Activated T-helper 2 cell treated with anti-CD3 and anti-CD28 coated beads, Interferon-gamma antibody, Interleukin-2, Interleukin-4, amounts not matched to agents 10 μg/mL and 5 μg/mL and 100 μg/mL, durations not matched to agents 14 hours and 24 hours and 36 hours (primary cell): ENCODE measurements around the gene GOLGA6C. TPM values are rescaled to one million over a fixed set of nuclear protein-coding genes. Genes with fewer than 3 reads are reported as not detected.
"Not testable (repeated sequence)": the region's sequence is repeated elsewhere in the genome, so short reads cannot be mapped to it uniquely, and the experiment has no call there.

Experiments used
- DNase-seq: peaks from one replicate; pipeline ENCODE4 v3.0.0; 2021; ENCODE audit warnings: low spot score
- H3K27ac Mint-ChIP-seq: one replicate; pipeline ENCODE4 v1.8.0; 2021; ENCODE audit warnings: mixed read lengths
- H3K27me3 Mint-ChIP-seq: one replicate; pipeline ENCODE4 v1.8.0; 2021; ENCODE audit warnings: low read depth, mixed read lengths
- H3K36me3 Mint-ChIP-seq: one replicate; pipeline ENCODE4 v1.8.0; 2021; ENCODE audit warnings: low read depth, mixed read lengths
- H3K4me1 Mint-ChIP-seq: one replicate; pipeline ENCODE4 v1.8.0; 2021; ENCODE audit warnings: low read depth, mixed read lengths
- H3K4me3 Mint-ChIP-seq: one replicate; pipeline ENCODE4 v1.8.0; 2021; ENCODE audit warnings: low read depth, mild to moderate bottlenecking, moderate library complexity, mixed read lengths
- H3K9me3 Mint-ChIP-seq: one replicate; pipeline ENCODE4 v1.8.0; 2021; ENCODE audit warnings: mixed read lengths
- intact Hi-C: fragments of 100-400 bp; cut with micrococcal nuclease; formaldehyde crosslinking; loops from one replicate; pipeline ENCODE4 v1.15.1; 2023
- total RNA-seq: library from RNA; stranded (reverse); gene quantifications from 2 replicates; pipeline ENCODE4 v1.2.3, GENCODE V29; 2022

GOLGA6C gene
- total RNA-seq, 1 donor from 2014 or later, result not detected

DNA sequence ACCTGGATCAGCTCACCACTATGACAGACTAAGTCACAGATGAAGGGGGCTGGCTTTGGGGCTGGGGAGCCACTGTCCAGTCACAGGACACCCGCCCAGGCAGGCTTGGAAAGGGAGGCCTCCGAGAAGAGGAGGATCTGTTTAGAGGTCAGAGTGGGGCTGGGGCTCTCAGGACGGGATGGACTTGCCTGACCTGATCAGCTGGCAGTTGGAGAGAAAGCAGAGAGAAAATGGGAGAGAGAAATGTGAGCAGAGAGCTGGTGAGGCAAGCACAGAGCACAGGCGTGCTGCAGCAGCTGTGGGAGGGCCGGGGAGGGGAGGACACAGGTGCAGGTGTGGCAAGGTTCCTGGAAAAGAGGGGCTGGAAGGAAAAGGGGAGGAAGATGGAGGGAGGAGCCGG lies 41.9 kb downstream of the GOLGA6C start:
- H3K4me1 Mint-ChIP-seq, H3K36me3 Mint-ChIP-seq, H3K4me3 Mint-ChIP-seq, H3K9me3 Mint-ChIP-seq, intact Hi-C loops, H3K27ac Mint-ChIP-seq, DNase-seq: not testable (repeated sequence)
- H3K27me3 Mint-ChIP-seq, result peaks cover 22% of the 10 kb centered on the region

DNA sequence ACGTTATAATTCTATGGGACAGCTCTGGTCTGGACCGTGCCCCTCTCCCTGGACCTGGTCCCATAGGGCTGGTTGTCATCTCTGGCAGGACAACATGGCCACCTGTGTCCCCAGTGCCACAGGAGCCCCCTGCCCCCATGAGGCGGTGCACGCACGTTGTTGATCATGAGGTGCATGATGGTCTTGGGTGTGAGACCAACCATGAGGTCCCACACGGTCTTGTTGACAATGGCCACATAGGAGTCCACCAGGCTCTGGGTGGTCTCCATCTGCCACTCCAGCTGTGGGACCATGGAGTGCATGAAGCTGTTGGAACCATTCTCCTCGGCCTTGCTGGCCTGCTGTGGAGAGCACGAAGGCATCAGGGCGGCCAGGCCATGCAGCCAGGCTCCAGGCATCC lies 44.2 kb downstream of the GOLGA6C start:
- intact Hi-C loops, result no loop called here
- H3K4me3 Mint-ChIP-seq, result no peak overlapping the region
- no peaks in the 10 kb centered on the region for H3K36me3 Mint-ChIP-seq
- no peaks in the 10 kb centered on the region for H3K4me1 Mint-ChIP-seq
- H3K27me3 Mint-ChIP-seq, result peaks cover 34% of the 10 kb centered on the region
- H3K27ac Mint-ChIP-seq, result no peak overlapping the region
- no peak for DNase-seq
- no peaks in the 10 kb centered on the region for H3K9me3 Mint-ChIP-seq

DNA sequence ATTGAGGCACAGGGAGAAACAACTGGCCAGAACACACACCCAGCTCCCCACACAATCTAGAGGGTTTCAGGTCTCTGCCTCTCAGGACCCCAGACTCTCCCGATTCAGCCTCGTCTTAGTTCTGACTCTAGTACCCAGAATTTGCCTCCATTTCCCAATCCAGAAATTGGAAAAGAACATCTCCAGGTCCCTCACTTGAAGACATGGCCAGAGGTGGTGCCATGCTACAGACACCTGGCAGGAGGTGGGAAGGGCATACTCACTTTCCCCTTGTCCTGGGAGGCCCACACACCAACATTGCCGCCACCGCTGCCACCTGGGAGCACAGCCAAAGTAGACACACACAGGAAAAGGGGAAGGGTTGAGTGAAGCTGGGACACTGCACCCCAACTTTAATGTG lies 44.6 kb downstream of the GOLGA6C start:
- peaks cover 35% of the 10 kb centered on the region for H3K27me3 Mint-ChIP-seq
- H3K4me1 Mint-ChIP-seq, DNase-seq, H3K27ac Mint-ChIP-seq, H3K4me3 Mint-ChIP-seq, intact Hi-C loops, H3K9me3 Mint-ChIP-seq, H3K36me3 Mint-ChIP-seq: not testable (repeated sequence)

DNA sequence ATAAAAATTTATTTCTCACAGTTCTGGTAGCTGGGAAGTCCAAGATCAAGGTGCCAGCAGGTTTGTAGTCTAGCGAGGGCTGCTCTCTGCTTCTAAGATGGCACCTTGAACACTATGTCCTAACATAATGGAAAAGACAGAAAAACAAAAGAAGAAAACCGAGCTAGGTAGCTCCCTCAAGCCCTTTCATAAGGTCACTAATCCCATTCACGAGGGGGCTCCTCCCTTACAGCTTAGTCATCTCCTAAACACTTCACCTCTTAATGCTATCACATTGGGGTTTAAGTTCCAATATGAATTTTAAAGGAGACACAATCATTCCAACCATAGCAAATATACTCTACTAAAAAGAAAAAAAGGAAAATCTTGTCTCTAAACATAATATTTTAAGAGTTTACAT lies 48.1 kb downstream of the GOLGA6C start:
- no peaks in the 10 kb centered on the region for H3K36me3 Mint-ChIP-seq
- H3K27ac Mint-ChIP-seq, result no peak overlapping the region
- intact Hi-C loops, result no loop called here
- no peak for DNase-seq
- H3K27me3 Mint-ChIP-seq, result peaks cover 49% of the 10 kb centered on the region
- no peak overlapping the region for H3K4me3 Mint-ChIP-seq
- H3K4me1 Mint-ChIP-seq, result no peaks in the 10 kb centered on the region
- H3K9me3 Mint-ChIP-seq, result no peaks in the 10 kb centered on the region

DNA sequence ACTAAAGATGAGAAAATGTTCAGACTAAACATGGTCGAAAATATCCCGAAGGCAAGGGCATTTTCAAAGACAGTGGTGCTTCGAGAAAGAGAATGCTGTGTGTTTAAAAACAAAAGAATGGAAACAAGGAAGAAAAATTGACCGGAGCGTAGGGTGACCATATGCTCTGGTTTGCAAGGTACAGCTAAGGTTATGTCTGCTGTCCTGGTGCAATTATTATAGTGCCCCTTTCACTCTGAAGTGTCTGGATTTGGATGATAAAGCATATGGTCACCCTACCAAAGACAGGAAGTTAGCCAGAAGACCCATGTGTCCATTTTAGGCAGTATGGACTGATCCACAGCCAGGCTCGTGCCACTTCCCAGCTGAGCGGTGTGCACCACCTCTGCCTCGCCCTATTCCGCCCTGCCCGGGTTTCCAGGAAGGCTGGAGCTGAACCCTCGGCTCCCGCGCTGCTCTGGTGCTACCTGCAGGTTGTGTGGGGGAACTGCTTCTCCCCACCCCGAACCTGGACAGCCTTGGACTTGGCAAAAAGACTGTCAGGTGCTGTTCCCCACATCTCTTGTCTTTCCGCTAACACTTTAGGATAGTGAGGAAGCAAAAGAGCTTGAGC lies 49.8 kb downstream of the GOLGA6C start:
- H3K27me3 Mint-ChIP-seq, result peaks cover 52% of the 10 kb centered on the region
- H3K4me1 Mint-ChIP-seq, result peaks cover 3% of the 10 kb centered on the region
- intact Hi-C loops, result no loop called here
- DNase-seq, result no peak
- H3K9me3 Mint-ChIP-seq, result no peaks in the 10 kb centered on the region
- no peak overlapping the region for H3K27ac Mint-ChIP-seq
- no peak overlapping the region for H3K4me3 Mint-ChIP-seq
- no peaks in the 10 kb centered on the region for H3K36me3 Mint-ChIP-seq

DNA sequence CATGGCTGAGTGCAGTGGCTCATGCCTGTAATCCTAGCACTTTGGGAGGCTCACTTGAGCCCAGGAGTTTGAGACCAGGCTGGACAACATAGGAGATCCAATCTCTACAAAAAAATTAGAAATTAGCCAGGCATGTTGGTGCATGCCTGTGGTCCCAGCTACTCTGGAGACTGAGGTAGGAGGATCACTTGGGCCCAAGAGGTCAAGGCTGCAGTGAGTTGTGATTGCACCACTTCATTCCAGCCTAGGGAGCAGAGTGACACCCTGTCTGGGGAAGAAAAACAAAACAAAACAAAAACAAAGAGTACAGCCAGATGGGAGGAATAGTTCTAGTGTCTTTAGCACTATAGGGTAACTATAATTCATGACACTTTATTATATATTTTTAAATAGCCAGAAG lies 51.6 kb downstream of the GOLGA6C start:
- peaks cover 39% of the 10 kb centered on the region for H3K27me3 Mint-ChIP-seq
- no peak overlapping the region for H3K4me3 Mint-ChIP-seq
- intact Hi-C loops, result no loop called here
- H3K36me3 Mint-ChIP-seq, result no peaks in the 10 kb centered on the region
- H3K4me1 Mint-ChIP-seq, result peaks cover 3% of the 10 kb centered on the region
- no peak overlapping the region for H3K27ac Mint-ChIP-seq
- DNase-seq, result no peak
- no peaks in the 10 kb centered on the region for H3K9me3 Mint-ChIP-seq

DNA sequence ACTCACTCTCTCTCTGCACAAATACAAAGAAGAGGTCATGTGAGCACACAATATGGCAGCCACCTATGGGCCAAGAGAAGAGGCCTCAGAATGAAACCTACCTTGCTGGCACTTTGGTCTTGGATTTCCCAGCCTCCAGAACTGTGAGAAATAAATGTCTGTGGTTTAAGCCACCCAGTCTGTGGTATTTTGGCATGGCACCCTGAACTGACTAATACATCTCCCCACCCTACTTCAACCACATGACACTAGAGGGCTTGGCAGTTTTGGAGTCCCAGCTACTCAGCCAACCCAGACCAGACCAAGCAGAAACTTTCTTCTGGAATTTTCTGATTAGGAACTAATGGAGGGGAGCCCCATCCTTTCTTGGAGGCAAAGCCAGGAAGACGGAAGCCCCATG lies 54.4 kb downstream of the GOLGA6C start:
- H3K4me3 Mint-ChIP-seq, H3K4me1 Mint-ChIP-seq, intact Hi-C loops: not testable (repeated sequence)

DNA sequence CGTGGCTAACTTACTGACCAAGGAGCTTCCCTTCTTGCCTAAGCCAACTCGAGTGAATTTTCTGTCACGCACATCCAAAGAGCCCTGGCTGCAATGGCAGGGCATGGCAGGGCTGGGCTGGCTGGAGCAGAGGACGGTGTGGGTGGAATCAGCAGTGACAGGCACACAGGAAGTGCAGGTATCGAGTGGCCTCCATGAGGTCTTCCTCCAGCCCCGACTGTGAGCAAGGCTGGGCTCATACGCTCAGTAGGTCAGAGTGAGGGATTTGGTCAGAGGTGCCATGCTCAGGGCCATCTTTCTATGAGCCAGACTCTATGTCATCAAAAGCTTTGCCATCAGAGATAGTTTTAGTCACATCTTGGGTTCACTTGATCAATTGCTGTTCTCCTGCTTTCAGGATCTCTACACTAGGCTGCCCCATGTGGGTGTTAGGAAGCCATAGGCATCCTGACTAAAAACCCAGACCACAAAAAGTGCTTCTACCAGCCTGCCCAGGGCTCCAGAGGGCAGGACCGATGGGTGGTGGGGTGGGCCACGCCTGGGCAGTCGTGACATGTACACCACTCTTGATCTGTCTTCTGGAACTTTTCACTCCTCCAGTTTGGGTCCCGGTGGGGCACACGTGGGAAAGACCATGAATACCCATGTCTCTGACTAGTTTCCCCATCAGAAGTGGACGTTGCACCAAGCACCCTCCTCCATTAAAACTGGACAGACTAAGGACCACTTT lies 55.1 kb downstream of the GOLGA6C start:
- intact Hi-C loops, result no loop called here
- Mint-ChIP-seq H3K4me1 (peaks cover 3% of the 10 kb centered on the region), H3K36me3 (no peaks in the 10 kb centered on the region), H3K27ac (no peak overlapping the region), H3K4me3 (no peak overlapping the region), H3K27me3 (peaks cover 23% of the 10 kb centered on the region), H3K9me3 (no peaks in the 10 kb centered on the region)
- no peak for DNase-seq

More for the DNA sequence above, 54.4 kb downstream of the GOLGA6C start:
- not testable (repeated sequence) for H3K27ac Mint-ChIP-seq, H3K36me3 Mint-ChIP-seq, H3K9me3 Mint-ChIP-seq, DNase-seq
- H3K27me3 Mint-ChIP-seq, result peaks cover 25% of the 10 kb centered on the region

DNA sequence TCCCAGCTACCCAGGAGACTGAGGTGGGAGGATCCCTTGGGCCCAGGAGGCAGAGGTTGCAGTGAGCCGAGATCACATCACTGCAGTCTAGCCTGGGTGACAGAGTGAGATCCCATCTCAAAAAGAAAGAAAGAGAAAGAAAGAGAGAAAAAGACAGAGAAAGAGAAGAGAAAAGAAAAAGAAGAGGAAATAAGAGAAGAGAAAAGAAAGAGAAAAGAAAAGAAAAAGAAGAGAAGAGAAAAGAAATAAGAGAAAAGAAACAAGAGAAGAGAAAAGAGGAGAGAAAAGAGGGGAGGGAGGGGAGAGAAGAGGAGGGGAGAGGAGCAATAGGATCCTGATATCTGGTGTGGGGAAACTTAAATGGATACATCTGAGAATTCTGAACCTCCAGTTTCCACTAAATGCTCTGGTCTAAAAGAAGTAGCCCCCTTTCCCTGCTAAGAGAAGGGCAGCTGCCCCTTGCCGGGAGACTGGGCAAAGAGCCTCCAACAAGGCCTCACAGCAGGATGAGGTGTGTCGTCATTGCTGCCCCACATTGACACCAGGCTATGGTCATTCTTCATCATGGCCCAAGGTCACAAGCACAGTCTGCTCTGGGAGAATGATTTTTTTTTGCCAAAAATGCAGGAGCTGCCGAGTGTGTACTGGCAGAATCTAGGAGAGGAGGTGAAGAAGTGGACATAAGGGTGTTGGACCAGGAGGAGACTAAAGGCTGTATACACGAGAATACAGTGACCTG lies 56.6 kb downstream of the GOLGA6C start:
- no peak overlapping the region for H3K27ac Mint-ChIP-seq
- H3K4me1 Mint-ChIP-seq, result peaks cover 3% of the 10 kb centered on the region
- H3K9me3 Mint-ChIP-seq, result no peaks in the 10 kb centered on the region
- H3K36me3 Mint-ChIP-seq, result no peaks in the 10 kb centered on the region
- H3K4me3 Mint-ChIP-seq, result no peak overlapping the region
- DNase-seq, result no peak
- H3K27me3 Mint-ChIP-seq, result peaks cover 17% of the 10 kb centered on the region
- intact Hi-C loops, result no loop called here

DNA sequence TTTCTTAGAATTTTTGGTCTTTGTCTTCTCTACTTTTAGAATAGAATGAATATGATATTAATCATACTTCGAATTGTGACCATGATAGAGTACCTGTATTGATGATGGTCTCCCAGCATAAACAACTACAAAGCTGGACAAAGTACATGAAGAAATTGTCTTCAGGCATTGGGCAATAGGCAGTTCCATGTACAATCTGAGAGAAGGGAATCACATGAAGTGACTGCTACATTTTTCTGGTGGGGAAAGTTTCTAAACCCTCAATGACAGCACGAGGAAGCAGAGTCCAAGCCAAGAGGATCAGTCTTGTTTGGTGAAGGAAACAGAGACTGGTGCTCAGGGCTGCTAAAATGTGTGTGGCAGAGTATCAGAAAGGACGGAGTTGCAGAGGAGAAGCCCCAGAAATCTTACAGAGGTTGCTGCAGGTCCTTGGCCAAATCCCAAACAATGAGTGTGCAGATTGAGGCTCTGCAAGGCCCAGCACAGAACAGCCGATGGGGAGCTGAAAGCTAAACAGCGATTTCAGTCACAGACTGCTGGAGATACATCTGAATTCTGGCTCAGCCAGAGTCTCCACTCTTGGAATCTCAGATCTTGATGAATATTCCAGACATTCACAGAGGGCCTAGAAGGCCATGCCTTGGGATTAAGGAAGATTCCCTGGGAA lies 61.2 kb downstream of the GOLGA6C start:
- H3K9me3 Mint-ChIP-seq, H3K4me1 Mint-ChIP-seq, DNase-seq, H3K4me3 Mint-ChIP-seq, H3K36me3 Mint-ChIP-seq, H3K27ac Mint-ChIP-seq, intact Hi-C loops: not testable (repeated sequence)
- H3K27me3 Mint-ChIP-seq, result peaks cover 13% of the 10 kb centered on the region
